Lower lobe of right lung (tissue), 2 donors: ENCODE measurements around the gene AGO4. TPM values are rescaled to one million over a fixed set of nuclear protein-coding genes. Genes with fewer than 3 reads are reported as not detected.
"Not testable (repeated sequence)": the region's sequence is repeated elsewhere in the genome, so short reads cannot be mapped to it uniquely, and the experiment has no call there.

Experiments used
- ATAC-seq, 2 donors: fragments of 200-7000 bp; cut with Tn5 transposase; one replicate each; pipeline ENCODE4 v1.9.1; 2020 to 2022; ENCODE audit warnings: mild to moderate bottlenecking in 2 of 2, moderate library complexity in 2 of 2
- DNase-seq: peaks from one replicate; pipeline ENCODE4 v3.0.0-alpha.2; 2020
- H3K27ac ChIP-seq: fragments of 200-600 bp; one replicate; pipeline ENCODE4 v1.8.0; 2022
- H3K27me3 ChIP-seq: fragments of 200-600 bp; one replicate; pipeline ENCODE4 v1.8.0; 2022; ENCODE audit warnings: low read depth
- H3K36me3 ChIP-seq: fragments of 200-600 bp; one replicate; pipeline ENCODE4 v1.8.0; 2022; ENCODE audit warnings: mild to moderate bottlenecking
- H3K4me1 ChIP-seq: fragments of 200-600 bp; one replicate; pipeline ENCODE4 v1.8.0; 2022
- H3K4me3 ChIP-seq: fragments of 200-600 bp; one replicate; pipeline ENCODE4 v1.8.0; 2022; ENCODE audit warnings: mild to moderate bottlenecking
- H3K9me3 ChIP-seq: fragments of 200-600 bp; one replicate; pipeline ENCODE4 v1.8.0; 2022
- CTCF ChIP-seq: fragments of 200-600 bp; IDR thresholded peaks from one replicate; pipeline ENCODE4 v1.8.0; 2022; ENCODE audit warnings: antibody characterized with exemption, mild to moderate bottlenecking
- intact Hi-C: fragments of 100-400 bp; cut with DNase I; formaldehyde crosslinking; loops from one replicate; pipeline ENCODE4 v1.11.0; 2022
- total RNA-seq: library from RNA; stranded (reverse); fragmentation: NEBNext Ultra II Directional; extraction: Animal tissue kit (Norgen Biotek cat#: 25700); gene quantifications from one replicate; pipeline ENCODE4 v1.2.1, GENCODE V29; 2021
- donor health status: DM: no; HTN: yes; CAD: no; lungs with severe emphysema.

Gene AGO4
- total RNA-seq, 1 donor from 2014 or later, result 32.9 TPM

DNA sequence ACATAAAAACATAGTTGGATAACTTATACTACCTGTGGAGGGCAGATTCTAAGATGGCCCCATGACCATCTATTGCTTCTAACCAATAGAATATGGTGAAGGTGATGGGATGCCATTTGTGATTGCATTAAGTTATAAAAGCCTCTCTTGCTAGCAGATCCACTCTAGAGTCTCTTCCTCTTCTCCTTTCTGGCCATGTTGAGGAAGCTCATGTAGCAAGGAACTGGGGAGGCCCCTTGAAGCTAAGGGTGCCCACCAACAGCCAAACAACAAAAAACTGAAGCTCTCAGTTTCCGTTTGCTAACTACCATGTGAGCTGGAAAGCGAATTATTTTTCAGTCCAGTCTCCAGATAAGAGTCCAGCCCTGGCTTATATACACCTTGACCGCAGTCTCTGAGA is 59.2 kb downstream of the AGO4 start:
- Histone ChIP-seq H3K27ac (no peak overlapping the region), H3K9me3 (no peaks in the 10 kb centered on the region), H3K36me3 (no peaks in the 10 kb centered on the region), H3K27me3 (no peaks in the 10 kb centered on the region), H3K4me3 (no peak overlapping the region), H3K4me1 (peaks cover 7% of the 10 kb centered on the region)
- TF ChIP-seq CTCF, result no peak
- intact Hi-C loops, result no loop called here
- ATAC-seq (peak in 1 of 2 donors; percentile 58), DNase-seq (no peak)

GRCh38 chr1:35869245-35869950 is 61.6 kb downstream of the AGO4 start:
- H3K27ac ChIP-seq, H3K36me3 ChIP-seq, H3K9me3 ChIP-seq, H3K4me1 ChIP-seq, H3K4me3 ChIP-seq, DNase-seq, H3K27me3 ChIP-seq, intact Hi-C loops, ATAC-seq: not testable (repeated sequence)

- intact Hi-C loops, result no loop called here
- no peaks in the 10 kb centered on the region for H3K36me3 ChIP-seq
- no peaks in the 10 kb centered on the region for H3K27me3 ChIP-seq
- no peaks in the 10 kb centered on the region for H3K9me3 ChIP-seq
- TF ChIP-seq CTCF, result no peak
- no peak for ATAC-seq
- no peaks in the 10 kb centered on the region for H3K4me1 ChIP-seq
- H3K4me3 ChIP-seq, result no peak overlapping the region
- DNase-seq, result no peak
- no peak overlapping the region for H3K27ac ChIP-seq
These were observed 63.0 kb downstream of the AGO4 start for GRCh38 chr1:35870651-35871309.

- DNase-seq (no peak), ATAC-seq (no peak)
- intact Hi-C loops, result no loop called here
- Histone ChIP-seq H3K36me3 (no peaks in the 10 kb centered on the region), H3K4me1 (no peaks in the 10 kb centered on the region), H3K27me3 (no peaks in the 10 kb centered on the region), H3K9me3 (no peaks in the 10 kb centered on the region), H3K27ac (no peak overlapping the region), H3K4me3 (no peak overlapping the region)
- TF ChIP-seq CTCF, result no peak
These were observed 65.5 kb downstream of the AGO4 start for GRCh38 chr1:35873243-35873750.

- H3K4me1 ChIP-seq, intact Hi-C loops, ATAC-seq, H3K36me3 ChIP-seq, DNase-seq, H3K27me3 ChIP-seq, H3K27ac ChIP-seq, H3K4me3 ChIP-seq, H3K9me3 ChIP-seq: not testable (repeated sequence)
These were observed 66.3 kb downstream of the AGO4 start for GRCh38 chr1:35874115-35874514.

DNA sequence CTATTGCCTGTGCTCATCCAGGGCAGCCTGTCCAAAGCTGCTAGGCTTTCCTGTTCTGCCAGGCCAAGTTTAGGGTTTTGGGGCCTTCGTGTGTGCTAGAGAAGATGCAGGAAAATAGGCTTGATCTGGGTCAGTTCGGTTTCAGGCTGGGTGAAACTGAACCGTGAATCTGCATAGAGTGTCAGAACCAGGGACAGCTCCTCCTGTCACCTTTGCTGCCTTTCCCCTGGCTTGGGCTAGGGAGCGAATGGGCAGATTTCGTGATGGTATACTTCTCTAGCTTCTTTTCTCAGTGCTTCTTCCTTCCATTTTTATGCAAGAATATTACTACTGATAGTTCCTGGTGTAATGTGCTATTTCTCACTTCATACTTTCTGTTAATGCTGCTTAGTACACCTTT is 69.2 kb downstream of the AGO4 start:
- intact Hi-C loops, result no loop called here
- H3K9me3 ChIP-seq, result no peaks in the 10 kb centered on the region
- DNase-seq (no peak), ATAC-seq (no peak)
- H3K27me3 ChIP-seq, result no peaks in the 10 kb centered on the region
- no peak overlapping the region for H3K4me3 ChIP-seq
- H3K36me3 ChIP-seq, result no peaks in the 10 kb centered on the region
- H3K27ac ChIP-seq, result no peak overlapping the region
- H3K4me1 ChIP-seq, result no peaks in the 10 kb centered on the region
- no peak for TF ChIP-seq CTCF
